ENCODE results near the gene MOV10L1. TPM values are rescaled to one million over a fixed set of nuclear protein-coding genes. Genes with fewer than 3 reads are reported as not detected.
"Not testable (repeated sequence)": the region's sequence is repeated elsewhere in the genome, so short reads cannot be mapped to it uniquely, and the experiment has no call there.

Gene MOV10L1
- polyA plus RNA-seq, 3 donors: 0.58 to 1.3 (median 0.78) TPM

DNA sequence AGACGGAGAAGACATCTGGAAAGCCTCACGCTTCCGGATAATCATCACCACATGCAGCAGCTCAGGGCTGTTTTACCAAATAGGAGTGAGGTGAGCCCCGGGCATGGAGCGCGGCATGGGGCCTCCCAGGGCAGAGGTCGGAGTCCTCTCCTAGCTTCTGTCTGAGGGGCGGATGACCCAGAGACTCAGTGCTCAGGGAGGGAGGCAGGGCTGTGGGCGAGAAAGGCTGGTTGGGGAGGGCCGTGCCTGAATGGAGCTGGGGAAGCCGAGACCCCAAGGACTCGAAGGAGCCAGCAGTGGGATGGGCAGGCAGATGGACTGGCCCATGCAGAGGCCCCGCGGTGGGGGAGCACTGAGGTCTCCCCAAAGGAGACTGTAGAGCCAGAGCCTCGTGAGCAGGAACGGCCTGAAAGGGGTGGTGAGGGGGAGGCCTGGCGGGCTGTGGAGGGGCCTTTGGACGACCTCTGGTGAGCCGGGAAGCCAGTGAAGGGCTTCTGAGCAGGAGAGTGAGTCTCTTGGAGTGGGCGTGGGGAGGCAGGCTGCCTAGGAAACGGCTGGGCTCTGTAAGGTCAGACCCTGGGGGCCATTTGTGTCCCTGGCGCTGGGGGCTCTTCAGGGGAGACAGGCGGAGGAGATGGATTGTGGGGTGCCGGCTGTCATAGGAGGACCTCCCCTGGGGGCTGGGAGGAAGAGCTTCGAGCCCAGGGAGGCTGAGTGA lies 56.1 kb downstream of the MOV10L1 start:
- DNase-seq (ENCODE audit: extremely low read depth in 1 of 11, low read depth in 9 of 11, low spot score in 4 of 11): no peak

DNA sequence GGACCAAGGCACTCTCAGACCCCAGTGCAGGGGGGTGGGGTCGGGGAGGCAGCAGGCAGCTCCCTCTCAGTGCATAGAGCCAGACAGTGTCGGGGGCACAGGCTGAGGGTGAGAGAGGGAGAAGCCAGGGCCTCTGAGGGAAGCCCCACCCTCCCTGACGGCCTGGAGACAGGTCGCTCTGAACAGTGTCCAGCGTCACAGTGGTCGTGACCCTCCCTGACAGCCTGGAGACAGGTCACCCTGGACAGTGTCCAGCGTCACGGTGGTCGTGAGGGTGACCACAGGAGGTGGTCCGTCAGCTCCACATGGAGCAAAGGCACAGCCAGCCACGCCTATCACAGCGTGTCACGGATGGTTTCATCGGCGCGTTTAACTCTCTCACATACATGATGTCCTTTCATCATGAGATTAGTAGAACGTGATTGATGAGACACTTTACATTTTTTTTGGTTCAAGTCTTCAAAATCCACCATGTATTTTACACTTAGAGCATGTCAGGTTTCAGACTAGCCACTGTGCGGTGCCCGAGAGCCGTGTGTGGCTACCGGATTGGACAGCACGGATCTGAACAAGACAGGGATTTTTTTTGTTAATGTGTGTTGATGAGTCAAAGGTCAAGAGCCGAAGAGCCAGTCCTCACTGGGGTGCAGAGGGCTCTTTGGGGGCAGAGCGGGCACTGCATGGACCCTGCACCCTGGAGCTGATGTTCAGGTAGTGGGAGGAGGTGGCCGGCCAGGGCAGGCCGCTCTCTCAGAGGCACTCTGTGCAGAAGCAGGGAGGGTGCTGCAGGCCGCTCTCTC lies 56.8 kb downstream of the MOV10L1 start:
- peak in 7 of 11 donors; percentile 40 to 73 (median 50) for DNase-seq (ENCODE audit: extremely low read depth in 1 of 11, low read depth in 9 of 11, low spot score in 4 of 11)

DNA sequence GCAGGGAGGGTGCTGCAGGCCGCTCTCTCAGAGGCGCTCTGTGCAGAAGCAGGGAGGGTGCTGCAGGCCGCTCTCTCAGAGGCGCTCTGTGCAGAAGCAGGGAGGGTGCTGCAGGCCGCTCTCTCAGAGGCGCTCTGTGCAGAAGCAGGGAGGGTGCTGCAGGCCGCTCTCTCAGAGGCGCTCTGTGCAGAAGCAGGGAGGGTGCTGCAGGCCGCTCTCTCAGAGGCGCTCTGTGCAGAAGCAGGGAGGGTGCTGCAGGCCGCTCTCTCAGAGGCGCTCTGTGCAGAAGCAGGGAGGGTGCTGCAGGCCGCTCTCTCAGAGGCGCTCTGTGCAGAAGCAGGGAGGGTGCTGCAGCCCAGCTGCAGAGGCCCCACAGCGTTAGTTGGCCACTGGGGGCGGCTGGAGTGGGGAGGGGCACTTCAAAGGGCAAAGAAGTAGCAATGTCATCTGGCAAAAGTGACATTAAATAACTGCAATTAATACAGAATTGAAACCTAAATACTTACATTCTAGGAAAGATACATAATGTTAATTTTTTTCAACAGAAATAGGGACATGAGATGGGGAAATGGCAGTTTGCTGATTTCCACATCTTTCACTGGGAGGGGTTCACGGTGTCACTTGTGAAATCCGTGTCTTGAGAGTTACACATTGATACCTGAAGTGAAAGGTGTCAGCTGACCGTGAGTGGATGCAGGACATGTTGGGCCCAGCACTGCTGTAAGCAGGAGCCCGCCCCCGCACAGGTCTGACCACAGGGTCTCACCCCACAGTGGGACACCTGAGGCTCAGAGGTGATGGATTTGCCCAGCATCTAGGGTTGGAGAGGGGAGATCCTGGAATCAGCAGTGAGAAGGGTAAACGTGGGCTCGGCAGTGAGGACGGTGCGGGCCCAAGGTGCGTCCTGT lies 57.7 kb downstream of the MOV10L1 start:
- not testable (repeated sequence) for DNase-seq (ENCODE audit: extremely low read depth in 1 of 11, low read depth in 9 of 11, low spot score in 4 of 11)

DNA sequence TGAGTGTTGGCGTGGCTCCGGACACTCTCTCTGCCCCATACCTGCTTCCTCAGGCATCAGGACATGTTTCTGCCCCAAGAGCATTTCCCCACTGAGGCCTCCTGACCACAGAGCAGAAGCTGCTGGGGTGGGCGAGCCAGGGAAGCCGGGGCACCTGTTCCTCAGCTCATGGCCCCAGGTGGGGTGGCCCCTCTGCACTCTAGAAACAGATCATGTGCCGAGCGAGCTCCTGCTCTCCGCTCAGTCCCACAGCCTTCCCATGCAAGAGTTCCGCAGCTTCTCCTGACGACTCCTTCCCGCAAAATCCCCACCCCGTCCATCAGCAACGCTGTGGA lies 58.3 kb downstream of the MOV10L1 start:
- DNase-seq (ENCODE audit: extremely low read depth in 1 of 11, low read depth in 9 of 11, low spot score in 4 of 11): no peak

DNA sequence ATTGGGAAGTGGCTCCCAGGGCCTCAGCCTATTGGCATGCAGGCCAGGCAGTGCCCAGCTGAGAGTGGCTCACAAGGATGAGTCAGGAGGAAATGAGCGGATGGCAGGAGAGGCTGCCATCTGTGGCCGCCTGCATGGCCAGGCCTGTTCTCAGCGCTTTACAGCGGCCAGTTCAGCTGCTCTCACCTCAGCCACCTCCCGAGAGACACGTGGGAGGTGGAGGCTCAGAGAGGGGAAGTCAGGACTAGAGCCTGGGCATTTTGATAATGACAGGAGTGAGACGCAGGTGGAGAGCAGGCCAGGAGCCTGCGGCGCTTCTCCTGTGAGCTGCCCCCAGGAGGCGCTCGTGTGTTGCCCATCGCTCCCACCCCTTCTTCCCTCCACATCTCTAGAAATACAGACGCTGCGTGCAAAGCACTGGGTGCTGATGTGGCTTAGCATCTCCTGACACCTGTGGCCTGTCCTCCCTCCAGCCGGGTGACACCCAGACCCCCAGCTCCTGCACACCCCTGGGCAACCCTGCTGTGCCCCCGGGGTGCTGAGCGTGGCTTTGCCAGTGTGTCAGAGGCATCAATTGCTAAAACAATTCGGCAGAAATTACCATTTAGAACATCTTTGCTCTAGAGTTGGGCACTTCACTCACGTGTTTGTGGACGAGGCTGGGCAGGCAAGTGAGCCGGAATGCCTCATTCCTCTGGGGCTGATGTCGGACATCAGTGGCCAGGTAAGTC lies 59.4 kb downstream of the MOV10L1 start:
- peak in 1 of 11 donors; percentile 33 for DNase-seq (ENCODE audit: extremely low read depth in 1 of 11, low read depth in 9 of 11, low spot score in 4 of 11)

DNA sequence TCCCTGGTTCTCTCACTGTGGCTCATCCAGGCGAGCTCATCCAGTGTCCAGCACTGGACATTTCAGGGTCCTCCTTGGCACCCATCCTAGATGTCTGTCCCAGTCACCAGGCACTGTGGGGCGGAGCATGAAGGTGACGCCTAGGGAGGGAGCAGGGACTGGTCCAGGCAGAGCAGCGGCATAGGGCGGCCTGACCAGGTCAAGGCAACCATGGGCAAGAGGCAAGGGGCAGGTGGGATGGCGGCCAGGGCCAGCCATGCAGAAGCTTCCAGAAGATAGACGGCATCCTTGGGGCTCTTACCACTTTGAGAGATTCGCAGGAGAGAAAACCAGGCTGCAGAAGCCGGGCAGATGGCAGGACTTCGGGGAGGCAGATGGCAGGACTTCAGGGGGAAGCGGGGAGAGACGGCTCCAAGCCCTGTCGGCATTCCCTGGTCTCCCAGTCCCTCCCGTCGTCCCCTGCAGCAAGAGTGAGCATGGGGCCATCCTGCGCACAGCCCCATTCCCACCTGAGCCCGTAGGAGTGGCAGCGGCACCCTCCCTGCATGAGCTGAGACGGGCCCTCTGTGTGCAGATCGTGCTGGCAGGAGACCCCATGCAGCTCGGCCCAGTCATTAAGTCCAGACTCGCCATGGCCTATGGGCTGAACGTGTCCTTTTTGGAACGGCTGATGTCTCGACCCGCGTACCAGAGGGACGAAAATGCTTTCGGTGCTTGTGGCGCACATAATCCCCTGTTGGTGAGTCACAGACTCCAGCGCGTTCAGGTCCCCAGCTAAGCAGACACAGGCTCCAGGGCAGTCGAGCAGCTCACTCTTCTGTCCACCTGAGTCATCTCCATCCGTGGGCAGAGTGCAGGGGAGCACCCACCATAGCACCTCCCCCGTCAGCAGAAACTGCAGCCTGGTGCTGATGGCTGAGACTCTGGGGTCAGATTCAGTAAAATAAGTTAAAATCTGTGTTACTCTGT lies 60.6 kb downstream of the MOV10L1 start:
- DNase-seq (ENCODE audit: extremely low read depth in 1 of 11, low read depth in 9 of 11, low spot score in 4 of 11): no peak

DNA sequence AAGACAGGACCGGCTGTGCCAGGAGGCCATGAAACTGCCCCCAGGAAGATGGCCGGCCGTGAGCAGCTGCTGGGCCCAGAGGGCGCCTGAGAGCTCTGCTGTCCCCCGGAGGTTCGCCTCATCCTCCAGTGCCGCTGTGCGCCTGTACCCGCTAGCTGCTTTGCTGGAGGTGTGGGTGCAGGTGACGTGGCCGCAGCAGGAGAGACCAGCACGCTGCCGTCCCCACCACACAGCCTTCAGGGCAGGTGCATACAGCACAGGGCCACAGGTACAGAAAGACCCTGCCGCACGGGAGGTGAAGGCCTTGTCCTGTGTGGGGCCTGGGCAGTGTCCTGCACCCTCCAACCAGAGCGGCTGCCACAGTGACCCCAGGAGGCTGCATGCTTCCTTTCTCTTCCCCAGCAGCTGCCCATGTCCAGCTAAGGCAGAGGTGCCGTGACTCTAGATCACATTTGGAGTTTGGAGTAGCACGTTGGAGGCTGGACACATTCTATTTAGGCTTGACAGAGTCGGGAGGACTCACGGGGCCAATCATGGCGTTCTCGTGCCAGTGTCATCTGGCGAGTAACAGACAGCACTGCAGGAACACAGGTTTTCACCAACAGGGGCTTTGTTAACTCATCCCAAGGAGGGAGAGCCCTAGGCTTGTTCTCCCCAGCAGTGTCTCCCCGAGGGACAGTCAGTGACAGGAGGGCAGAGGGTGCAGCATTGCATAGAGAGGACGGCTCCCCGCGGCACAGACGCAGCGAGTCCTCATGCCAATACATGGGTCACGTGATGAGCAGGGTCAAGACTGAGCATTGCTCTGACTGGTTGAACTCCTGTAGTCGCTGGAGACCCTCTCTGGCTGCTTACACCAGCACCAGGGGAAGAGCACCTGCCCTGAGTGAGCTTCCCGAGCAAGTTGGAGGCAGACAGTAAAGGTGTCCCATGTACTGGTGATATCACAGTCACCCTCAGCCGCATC lies 62.0 kb downstream of the MOV10L1 start:
- DNase-seq (ENCODE audit: extremely low read depth in 1 of 11, low read depth in 9 of 11, low spot score in 4 of 11): no peak

DNA sequence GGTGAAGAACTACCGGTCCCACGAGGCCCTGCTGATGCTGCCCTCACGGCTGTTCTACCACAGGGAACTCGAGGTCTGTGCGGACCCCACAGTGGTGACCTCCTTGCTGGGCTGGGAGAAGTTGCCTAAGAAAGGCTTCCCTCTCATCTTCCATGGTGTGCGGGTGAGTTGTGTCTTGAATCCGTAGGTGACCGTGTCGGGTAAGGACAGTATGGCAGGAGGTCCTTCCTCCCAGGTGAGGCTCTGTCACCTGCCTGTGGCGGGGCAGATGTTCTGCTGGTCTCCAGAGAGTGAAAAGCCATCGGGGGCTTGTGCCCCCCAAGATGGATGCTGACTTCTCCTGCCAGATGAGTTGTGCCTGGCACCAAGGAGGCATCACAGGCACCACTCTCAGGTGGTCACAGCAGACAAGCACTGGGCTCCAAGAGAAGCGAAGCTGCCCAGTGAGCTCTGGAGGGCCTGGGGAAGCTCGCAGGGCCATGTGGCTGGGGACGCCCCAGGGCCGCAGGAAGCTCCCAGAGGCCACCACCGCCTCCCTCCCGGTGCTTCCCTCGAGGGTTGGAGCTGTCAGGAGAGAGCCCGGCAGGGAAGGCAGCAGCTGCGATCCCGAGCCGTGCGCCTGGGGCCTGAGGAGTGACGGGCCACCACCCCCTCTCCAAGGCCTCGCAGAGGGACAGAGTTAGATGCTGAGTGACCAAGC lies 63.4 kb downstream of the MOV10L1 start:
- DNase-seq (ENCODE audit: extremely low read depth in 1 of 11, low read depth in 9 of 11, low spot score in 4 of 11): no peak

DNA sequence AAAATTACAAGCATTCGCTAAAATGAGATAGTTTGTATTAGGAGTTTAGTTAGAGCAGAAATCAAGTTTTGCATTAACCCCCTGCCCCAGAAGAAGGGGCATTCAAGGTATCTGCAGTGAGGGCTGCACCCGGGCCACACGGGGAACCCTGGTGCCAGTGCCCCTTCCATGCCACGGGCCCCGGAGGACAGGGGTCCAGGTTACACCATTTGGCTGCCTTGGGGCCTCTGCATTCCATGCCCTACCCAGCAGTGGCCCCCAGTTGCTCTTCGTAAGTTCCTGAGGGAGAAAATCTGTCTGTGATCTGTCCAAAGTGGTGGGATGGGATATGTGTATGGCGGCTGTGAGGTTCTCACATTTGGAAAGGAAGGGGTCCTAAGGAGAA lies 63.9 kb downstream of the MOV10L1 start:
- no peak for DNase-seq (ENCODE audit: extremely low read depth in 1 of 11, low read depth in 9 of 11, low spot score in 4 of 11)

DNA sequence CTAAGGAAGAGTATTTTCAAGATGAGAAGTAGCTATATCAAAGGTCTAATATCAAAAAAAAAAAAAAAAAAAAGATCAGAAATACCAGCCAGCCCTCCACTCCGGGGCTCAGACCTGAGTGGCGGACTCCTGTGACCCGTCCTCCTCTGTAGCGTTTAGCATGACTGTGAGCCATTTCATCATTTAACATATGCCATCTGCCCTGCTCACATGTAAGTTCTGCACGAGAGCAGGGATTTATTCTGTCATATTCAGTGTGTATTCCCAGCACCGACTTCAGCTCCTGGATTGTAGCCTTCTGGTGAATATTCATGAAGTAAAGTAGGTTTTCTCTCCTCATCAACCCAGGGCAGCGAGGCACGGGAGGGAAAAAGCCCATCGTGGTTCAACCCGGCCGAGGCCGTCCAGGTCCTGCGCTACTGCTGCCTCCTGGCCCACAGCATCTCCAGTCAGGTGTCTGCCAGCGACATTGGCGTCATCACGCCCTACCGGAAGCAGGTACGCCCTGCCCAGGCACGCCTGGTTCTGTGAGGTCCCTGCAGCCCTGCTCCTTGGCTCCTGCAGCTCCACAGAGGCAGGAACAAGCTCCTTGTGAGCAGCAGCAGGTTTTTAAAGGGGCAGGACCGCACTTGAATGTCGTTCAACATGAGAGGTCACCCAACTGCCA lies 68.0 kb downstream of the MOV10L1 start:
- no peak for DNase-seq (ENCODE audit: extremely low read depth in 1 of 11, low read depth in 9 of 11, low spot score in 4 of 11)

DNA sequence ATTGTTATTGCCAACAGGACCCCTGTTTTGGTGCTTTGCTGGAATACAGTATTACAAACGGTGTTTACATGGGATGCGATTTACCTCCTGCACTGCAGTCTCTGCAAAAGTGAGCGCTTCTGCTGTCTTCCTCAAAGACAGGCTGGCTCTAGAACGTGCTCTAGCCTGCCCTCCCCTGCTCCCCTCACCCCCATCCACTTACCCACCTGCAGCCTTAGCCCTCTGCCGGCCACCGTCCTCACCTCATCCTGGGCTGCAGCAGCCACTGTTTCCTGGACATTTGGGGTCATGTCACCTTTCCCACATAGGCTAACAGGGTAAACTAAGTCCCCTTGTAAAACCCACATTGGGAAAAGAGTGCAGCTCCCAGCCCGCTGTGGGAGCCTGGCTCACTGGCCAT lies 71.1 kb downstream of the MOV10L1 start:
- DNase-seq (ENCODE audit: extremely low read depth in 1 of 11, low read depth in 9 of 11, low spot score in 4 of 11): no peak

DNA sequence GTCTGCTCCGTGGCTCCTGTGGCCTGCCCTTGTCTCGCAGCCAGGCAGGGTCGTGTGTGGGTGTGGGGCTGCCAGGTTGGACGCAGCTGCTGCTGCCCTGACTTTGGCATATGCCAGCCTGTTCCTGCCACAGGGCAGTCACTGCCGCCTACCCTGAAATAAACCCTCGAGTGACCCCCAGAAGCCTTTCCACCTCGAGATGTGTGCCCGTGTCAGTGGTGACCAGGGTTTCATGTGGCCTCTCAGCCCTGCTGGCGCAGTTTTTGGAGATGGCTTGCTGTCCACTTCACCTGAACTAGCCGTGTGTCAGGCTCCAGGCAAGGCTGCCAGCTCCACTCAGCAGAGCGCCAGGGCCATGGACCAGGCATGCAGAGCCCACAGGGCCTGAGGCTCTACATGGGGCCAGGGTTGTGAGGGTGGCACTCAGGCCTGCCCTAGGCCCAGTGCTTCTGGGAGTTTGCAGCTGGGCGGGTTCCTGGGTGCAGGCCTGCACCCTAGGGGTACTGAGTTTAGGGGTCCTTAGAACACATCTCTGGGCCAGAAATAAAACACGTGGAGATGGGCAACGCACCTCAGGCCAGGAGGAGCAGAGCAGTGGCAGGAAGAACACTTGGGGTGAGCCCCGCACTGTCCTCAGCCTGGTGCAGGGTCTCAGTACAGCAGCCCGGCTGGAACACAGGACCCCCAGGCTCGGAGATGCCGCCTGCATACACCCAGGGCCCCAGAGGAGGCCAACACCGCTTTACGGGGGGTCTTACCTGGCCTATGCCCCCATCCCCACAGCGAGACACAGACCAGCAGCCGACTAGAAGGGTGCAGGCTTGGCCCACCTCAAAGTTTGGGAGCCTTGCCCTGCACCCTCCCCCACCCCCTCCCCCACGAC lies 71.9 kb downstream of the MOV10L1 start:
- no peak for DNase-seq (ENCODE audit: extremely low read depth in 1 of 11, low read depth in 9 of 11, low spot score in 4 of 11)

DNA sequence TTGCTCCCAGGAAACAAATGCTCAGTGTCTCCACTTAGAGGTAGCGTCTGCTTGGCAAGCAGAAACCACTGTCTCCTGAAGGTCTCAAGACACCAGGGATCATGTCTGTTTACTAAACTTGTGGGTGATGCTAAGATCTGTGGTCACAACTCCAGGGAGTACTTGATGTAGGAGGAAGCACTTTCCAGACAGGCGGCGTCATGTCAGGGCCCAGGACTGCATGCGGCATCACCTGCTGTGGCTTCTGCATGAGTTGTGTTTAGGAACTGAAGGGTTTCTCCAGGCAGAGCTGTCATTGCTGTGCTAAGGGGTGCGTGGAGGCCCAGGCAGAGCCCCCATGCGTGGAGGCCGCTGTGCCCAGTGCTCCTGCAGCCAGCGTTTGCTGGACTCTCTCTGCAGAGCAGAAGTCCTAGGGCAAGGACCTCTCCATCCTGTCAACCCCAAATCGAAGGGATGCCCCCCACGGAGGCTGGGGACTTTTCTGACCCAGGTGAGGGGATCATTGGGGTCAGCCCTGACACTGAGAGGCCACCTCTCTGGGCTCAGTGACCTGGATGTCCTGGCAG lies 72.7 kb downstream of the MOV10L1 start:
- DNase-seq (ENCODE audit: extremely low read depth in 1 of 11, low read depth in 9 of 11, low spot score in 4 of 11): no peak

DNA sequence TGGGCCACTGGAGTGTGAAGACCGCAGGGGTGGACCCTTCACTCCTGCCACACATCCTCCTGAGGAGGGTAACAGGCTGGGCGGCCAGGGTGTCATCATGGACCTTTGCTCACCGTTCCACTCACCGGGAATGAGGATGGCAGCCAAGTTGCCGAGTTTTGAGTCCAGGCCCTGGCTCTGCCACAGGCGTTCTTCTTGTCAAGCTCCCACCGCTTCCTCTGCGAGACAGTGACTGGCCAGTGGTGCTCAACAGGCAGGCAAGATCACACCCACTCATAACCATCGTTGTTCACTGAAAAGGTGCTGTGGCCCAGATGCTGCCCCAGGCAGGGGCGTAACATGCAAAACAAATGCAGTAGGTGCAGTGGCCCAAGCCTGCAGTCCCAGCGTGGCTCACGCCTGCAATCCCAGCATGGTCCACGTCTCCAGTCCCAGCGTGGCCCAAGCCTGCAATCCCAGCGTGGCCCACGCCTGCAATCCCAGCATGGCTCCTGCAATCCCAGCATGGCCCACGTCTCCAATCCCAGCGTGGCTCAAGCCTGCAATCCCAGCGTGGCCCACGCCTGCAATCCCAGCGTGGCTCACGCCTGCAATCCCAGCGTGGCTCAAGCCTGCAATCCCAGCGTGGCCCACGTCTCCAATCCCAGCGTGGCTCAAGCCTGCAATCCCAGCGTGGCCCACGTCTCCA lies 75.8 kb downstream of the MOV10L1 start:
- DNase-seq (ENCODE audit: extremely low read depth in 1 of 11, low read depth in 9 of 11, low spot score in 4 of 11): no peak
